Common myeloid progenitor, CD34-positive (primary cell): Measurements from ENCODE around the gene CREB5.

Experiments
- CTCF ChIA-PET: fragments of 350-600 bp; sonication (Branson Sonifier 250); formaldehyde crosslinking; loops from one replicate; lab custom pipeline; 2021; ENCODE audit warnings: antibody characterized with exemption; lab: Charles Lee
- POLR2A ChIA-PET: fragments of 350-600 bp; sonication (Branson Sonifier 250); formaldehyde crosslinking; loops from one replicate; lab custom pipeline; 2021; ENCODE audit warnings: antibody characterized with exemption; lab: Charles Lee
- DNase-seq, 3 donors: peaks; one replicate each; pipeline versions ENCODE4 v3.0.0 to v3.0.0-alpha.2; 2013
- H3K27ac ChIP-seq, 2 experiments: 1 replicate in 1 of 2; 2 replicates in 1 of 2; pipeline ENCODE4 v1.7.0; 2013; ENCODE audit warnings: inconsistent platforms in 2 of 2, low read length in 2 of 2, mild to moderate bottlenecking in 2 of 2, low read depth in 1 of 2, moderate library complexity in 1 of 2; ENCODE audit not compliant: severe bottlenecking in 2 of 2, insufficient read depth in 1 of 2, poor library complexity in 1 of 2
- H3K27me3 ChIP-seq, 5 experiments: replicated peaks in 2 of 5; 1 replicate in 3 of 5; 2 replicates in 2 of 5; pipeline versions ENCODE4 v1.6.1 to v1.7.0; 2013; ENCODE audit warnings: low read length in 4 of 5, mild to moderate bottlenecking in 2 of 5, moderate library complexity in 2 of 5, inconsistent platforms in 1 of 5; ENCODE audit not compliant: insufficient read depth in 5 of 5, control insufficient read depth in 4 of 5
- H3K36me3 ChIP-seq, 4 experiments: 1 replicate in 2 of 4; 2 replicates in 2 of 4; pipeline versions ENCODE4 v1.6.1 to v1.7.0; 2013; ENCODE audit warnings: low read length in 3 of 4, control low read depth in 1 of 4, mild to moderate bottlenecking in 1 of 4; ENCODE audit not compliant: control insufficient read depth in 4 of 4, insufficient read depth in 4 of 4
- H3K4me1 ChIP-seq, 4 experiments: 1 replicate in 3 of 4; 2 replicates in 1 of 4; pipeline versions ENCODE4 v1.6.1 to v1.7.1; 2013; ENCODE audit warnings: low read length in 3 of 4, mild to moderate bottlenecking in 3 of 4, control low read depth in 1 of 4, inconsistent platforms in 1 of 4, moderate library complexity in 1 of 4; ENCODE audit not compliant: control insufficient read depth in 4 of 4, insufficient read depth in 4 of 4; ENCODE audit errors: control extremely low read depth in 1 of 4
- H3K4me3 ChIP-seq, 7 experiments: 1 replicate in 4 of 7; 2 replicates in 3 of 7; pipeline versions ENCODE4 v1.5.1 to v1.7.0; 2013; ENCODE audit warnings: mild to moderate bottlenecking in 7 of 7, low read length in 6 of 7, moderate library complexity in 6 of 7, inconsistent platforms in 2 of 7, low read depth in 2 of 7, control low read depth in 1 of 7; ENCODE audit not compliant: insufficient read depth in 4 of 7, control insufficient read depth in 1 of 7; ENCODE audit errors: extremely low read depth in 1 of 7
- H3K9me3 ChIP-seq, 5 experiments: 1 replicate in 4 of 5; 2 replicates in 1 of 5; pipeline versions ENCODE4 v1.6.1 to v1.7.1; 2013; ENCODE audit warnings: low read length in 4 of 5, mild to moderate bottlenecking in 2 of 5, inconsistent platforms in 1 of 5, low read depth in 1 of 5, moderate library complexity in 1 of 5; ENCODE audit not compliant: control insufficient read depth in 4 of 5, insufficient read depth in 2 of 5; ENCODE audit errors: control extremely low read depth in 1 of 5
- WGBS: methylation state at CpG from one replicate; pipeline ENCODE4 v1.1.5; 2013; ENCODE audit not compliant: insufficient coverage; 5-methylcytosine and 5-hydroxymethylcytosine counted together

The CREB5 gene

GRCh38 chr7:28442540-28443420 is 30.5 kb downstream of the CREB5 start:
- Histone ChIP-seq H3K36me3 (no peaks in the 10 kb centered on the region), H3K4me1 (no peaks in the 10 kb centered on the region), H3K9me3 (peaks cover 0 to 4% (median 0%) of the 10 kb centered on the region in 5 experiments), H3K4me3 (no peak overlapping the region), H3K27me3 (no peaks in the 10 kb centered on the region), H3K27ac (no peak overlapping the region)
- CTCF ChIA-PET: interaction anchor here (1.9 kb wide), 1 partner anchor 10 kb away, joined by 5 read pairs; no protein-coding TSS in a partner anchor
- POLR2A ChIA-PET: no interaction called here
- 100% methylated on average over 1 of the region's 5 CpGs for WGBS
- DNase-seq: no peak

- Histone ChIP-seq H3K9me3 (peaks cover 0 to 4% (median 0%) of the 10 kb centered on the region in 5 experiments), H3K27ac (no peak overlapping the region), H3K4me1 (no peaks in the 10 kb centered on the region), H3K27me3 (no peaks in the 10 kb centered on the region), H3K36me3 (no peaks in the 10 kb centered on the region), H3K4me3 (no peak overlapping the region)
- ChIA-PET POLR2A (no interaction called here), CTCF (no interaction called here)
- WGBS: 94% methylated on average over 3 of the region's 5 CpGs
- DNase-seq: no peak
Observed at GRCh38 chr7:28446131-28446530, 33.8 kb downstream of the CREB5 start.

- no peak overlapping the region for H3K27ac ChIP-seq
- ChIA-PET CTCF (no interaction called here), POLR2A (no interaction called here)
- 100% methylated on average over 1 of the region's 5 CpGs for WGBS
- no peak overlapping the region for H3K4me3 ChIP-seq
- H3K36me3 ChIP-seq: no peaks in the 10 kb centered on the region
- no peaks in the 10 kb centered on the region for H3K4me1 ChIP-seq
- H3K27me3 ChIP-seq: no peaks in the 10 kb centered on the region
- no peak for DNase-seq
- H3K9me3 ChIP-seq: peaks cover 0 to 4% (median 0%) of the 10 kb centered on the region in 5 experiments
Observed at GRCh38 chr7:28447071-28447470, 34.8 kb downstream of the CREB5 start.

GRCh38 chr7:28448708-28449107 is 36.4 kb downstream of the CREB5 start:
- Histone ChIP-seq H3K27me3 (no peaks in the 10 kb centered on the region), H3K4me3 (no peak overlapping the region), H3K27ac (no peak overlapping the region), H3K9me3 (no peaks in the 10 kb centered on the region), H3K4me1 (no peaks in the 10 kb centered on the region), H3K36me3 (no peaks in the 10 kb centered on the region)
- ChIA-PET CTCF (no interaction called here), POLR2A (no interaction called here)
- WGBS: 89% methylated on average over 3 of the region's 4 CpGs
- no peak for DNase-seq

- H3K9me3 ChIP-seq: no peaks in the 10 kb centered on the region
- no peaks in the 10 kb centered on the region for H3K4me1 ChIP-seq
- H3K4me3 ChIP-seq: no peak overlapping the region
- CTCF ChIA-PET: interaction anchor here (1.6 kb wide), 1 partner anchor 10 kb away, joined by 5 read pairs; no protein-coding TSS in a partner anchor
- no peaks in the 10 kb centered on the region for H3K36me3 ChIP-seq
- WGBS: 100% methylated on average over 1 of the region's 2 CpGs
- no peak overlapping the region for H3K27ac ChIP-seq
- POLR2A ChIA-PET: no interaction called here
- peaks cover 0 to 2% (median 0%) of the 10 kb centered on the region in 5 experiments for H3K27me3 ChIP-seq
- DNase-seq: no peak
Observed at GRCh38 chr7:28452681-28453080, 40.4 kb downstream of the CREB5 start.

- no peak for DNase-seq
- Histone ChIP-seq H3K4me1 (no peaks in the 10 kb centered on the region), H3K27ac (no peak overlapping the region), H3K27me3 (peaks cover 0 to 2% (median 0%) of the 10 kb centered on the region in 5 experiments), H3K4me3 (no peak overlapping the region), H3K9me3 (no peaks in the 10 kb centered on the region), H3K36me3 (no peaks in the 10 kb centered on the region)
- 79% methylated on average over 4 of the region's 5 CpGs for WGBS
- ChIA-PET CTCF (no interaction called here), POLR2A (no interaction called here)
Observed at GRCh38 chr7:28455486-28455885, 43.2 kb downstream of the CREB5 start.

- ChIA-PET CTCF (no interaction called here), POLR2A (no interaction called here)
- H3K4me1 ChIP-seq: no peaks in the 10 kb centered on the region
- H3K9me3 ChIP-seq: no peaks in the 10 kb centered on the region
- no peak overlapping the region for H3K27ac ChIP-seq
- 100% methylated on average over 1 of the region's 1 CpG for WGBS
- H3K4me3 ChIP-seq: no peak overlapping the region
- DNase-seq: no peak
- peaks cover 0 to 2% (median 0%) of the 10 kb centered on the region in 5 experiments for H3K27me3 ChIP-seq
- no peaks in the 10 kb centered on the region for H3K36me3 ChIP-seq
Observed at GRCh38 chr7:28456044-28456443, 43.7 kb downstream of the CREB5 start.
